Activated CD8-positive, alpha-beta memory T cell treated with anti-CD3 and anti-CD28 coated beads, Interleukin-2, amount 50 U/mL, for 48 hours (primary cell): ENCODE measurements around the gene ACTL8.
A peak's percentile ranks its signal among the peaks of the same experiment; 100 is the strongest.

ENCODE experiments used
- DNase-seq: peaks from one replicate; pipeline ENCODE4 v3.0.0-alpha.2; 2020

Gene ACTL8

DNA sequence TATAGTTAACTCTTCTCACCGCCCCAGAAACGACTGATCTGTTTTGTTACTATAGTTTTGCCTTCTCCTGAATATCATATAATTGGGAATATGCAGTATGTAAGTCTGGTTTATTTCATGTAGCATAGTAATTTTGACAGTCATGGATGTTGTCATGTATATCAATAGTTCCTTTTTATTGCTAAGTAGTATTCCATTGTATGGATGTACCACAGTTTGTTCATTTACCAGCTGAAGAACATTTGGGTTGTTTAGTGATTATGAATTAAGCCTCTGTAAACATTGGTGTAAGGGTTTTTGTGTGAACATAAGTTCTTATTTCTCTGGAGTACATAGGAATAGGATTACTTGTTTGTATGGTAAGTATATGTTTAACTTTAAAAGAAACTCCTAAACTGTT, 55.5 kb downstream of the ACTL8 start:
- DNase-seq, result no peak

DNA sequence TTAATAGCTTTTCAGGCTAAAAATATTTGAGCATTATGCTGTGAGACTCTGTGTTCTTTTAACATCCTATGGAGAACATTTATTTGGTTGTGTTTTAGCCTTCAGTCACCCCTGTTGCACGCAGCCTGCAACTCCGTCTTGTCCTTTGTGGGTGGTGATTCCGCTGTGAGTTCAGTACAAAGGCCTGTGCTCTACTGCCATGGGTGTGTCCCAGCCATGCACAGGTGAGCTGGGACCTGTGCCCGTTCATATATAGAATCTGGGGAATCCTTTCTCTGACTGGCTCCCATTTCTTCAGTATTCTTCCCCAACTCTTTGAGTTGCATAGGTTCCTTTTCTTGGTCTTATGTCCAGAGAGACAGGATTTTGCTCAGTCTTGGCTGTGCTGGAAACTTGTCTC, 61.4 kb downstream of the ACTL8 start:
- DNase-seq, result no peak

DNA sequence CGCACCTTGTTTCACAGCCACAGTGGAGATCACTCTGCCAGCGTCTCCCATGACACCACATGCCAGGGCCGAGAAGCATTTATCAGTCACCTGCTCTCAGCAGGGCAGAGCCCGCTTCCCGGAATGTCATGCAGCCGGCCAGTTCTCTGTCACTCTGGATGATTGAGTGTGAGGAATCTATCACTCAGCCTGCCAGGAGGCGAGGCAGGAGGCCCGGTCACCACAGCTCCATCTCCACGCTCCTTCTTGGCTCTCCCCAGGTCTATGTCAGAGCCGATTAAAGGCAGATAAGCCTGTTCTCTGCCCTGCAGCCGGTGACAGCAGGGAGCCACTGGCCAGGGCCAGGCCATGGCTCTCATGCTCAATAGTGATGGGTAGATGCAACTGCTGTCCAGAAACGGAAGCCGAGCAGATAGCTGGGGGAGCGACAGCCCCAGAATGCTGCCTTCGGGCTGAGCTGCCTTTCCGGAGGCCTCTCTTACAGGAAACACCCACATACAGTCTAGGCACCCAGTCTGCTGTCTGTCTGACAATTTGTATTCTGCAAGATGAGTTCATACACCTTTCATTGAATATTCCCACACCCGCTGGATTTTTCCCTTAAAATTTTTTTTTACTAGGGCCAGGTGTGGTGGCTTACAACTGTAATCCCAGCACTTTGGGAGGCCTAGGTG, 64.1 kb downstream of the ACTL8 start:
- DNase-seq, result no peak

DNA sequence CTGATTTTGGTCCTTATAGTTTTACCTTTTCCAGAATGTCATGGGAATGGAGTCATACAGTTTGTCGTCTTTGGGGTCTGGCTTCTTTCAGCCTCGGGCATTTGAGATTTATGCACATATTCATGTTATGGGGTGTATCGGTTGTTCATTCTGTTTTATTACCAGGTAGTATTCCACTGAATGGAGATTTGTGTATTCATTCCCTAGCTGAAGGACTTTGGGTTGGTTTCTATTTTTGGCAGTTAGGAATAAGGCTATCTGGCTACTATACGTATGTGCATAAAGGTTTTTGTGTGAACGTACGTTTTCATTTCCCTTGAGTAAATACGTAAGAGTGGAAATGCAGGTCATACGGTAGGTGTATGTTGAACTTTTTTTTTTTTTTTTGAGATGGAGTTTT, 65.1 kb downstream of the ACTL8 start:
- no peak for DNase-seq

DNA sequence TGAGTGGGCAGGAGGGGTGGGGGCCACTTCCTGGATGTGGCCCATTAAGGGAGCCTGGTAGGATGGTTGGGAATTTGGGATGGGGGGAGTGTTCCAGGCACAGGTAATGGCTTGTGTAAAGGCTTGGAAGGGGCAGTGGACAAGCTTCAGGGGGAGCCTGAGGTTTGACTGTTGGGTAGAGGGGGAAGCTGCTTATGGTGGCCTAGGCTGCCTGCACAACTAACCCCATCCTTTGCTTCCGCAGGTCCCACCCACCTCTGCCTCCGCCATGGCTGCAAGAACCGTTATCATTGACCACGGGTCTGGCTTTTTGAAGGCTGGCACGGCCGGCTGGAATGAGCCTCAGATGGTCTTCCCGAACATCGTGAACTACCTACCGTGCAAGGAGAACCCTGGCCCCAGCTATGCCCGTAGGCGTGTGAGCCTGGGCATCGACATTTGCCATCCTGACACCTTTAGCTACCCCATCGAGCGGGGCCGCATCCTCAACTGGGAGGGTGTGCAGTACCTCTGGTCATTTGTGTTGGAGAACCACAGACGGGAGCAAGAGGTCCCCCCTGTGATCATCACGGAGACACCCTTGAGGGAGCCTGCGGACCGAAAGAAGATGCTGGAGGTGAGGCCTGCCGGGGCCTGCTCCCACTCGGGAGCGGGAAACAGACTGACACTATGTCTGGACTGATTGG, 67.8 kb downstream of the ACTL8 start:
- no peak for DNase-seq

DNA sequence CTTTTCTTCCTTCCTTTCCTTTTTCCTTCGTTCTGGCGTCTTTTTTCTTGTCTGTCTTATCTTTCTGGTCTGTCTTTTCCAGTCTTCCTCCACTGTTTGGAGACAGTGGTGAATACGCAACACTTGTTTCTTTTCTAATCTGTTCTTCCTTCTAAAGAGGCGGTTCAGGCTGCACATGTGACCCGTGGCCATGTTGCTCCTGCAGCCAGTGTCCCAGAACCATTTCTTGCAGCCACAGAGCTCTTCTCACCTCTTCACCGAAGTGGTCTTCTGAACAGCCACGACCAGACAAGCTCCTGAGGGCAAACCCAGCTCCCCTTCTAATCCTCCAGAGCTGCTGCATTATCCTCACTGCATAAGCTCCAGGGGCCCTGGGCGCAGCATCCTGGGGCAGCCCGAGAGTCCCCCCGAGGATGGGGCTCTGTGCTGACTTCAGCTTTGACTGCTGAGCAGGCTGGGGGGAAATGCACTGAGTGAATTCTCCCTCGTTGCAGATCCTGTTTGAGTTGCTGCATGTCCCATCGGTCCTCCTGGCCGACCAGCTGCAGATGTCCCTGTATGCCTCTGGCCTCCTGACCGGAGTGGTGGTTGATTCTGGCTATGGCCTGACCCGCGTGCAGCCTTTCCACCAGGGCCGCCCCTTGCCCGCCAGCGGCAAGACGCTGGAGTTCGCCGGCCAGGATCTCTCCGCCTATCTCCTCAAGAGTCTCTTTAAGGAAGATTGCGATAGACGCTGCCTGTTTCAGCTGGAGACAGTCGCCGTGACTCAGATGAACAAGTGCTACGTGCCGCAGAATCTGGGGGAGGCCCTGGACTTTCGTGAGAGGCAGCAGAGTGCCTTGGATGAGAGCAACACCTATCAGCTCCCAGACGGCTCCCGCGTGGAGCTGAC, 70.4 kb downstream of the ACTL8 start:
- DNase-seq, result no peak

DNA sequence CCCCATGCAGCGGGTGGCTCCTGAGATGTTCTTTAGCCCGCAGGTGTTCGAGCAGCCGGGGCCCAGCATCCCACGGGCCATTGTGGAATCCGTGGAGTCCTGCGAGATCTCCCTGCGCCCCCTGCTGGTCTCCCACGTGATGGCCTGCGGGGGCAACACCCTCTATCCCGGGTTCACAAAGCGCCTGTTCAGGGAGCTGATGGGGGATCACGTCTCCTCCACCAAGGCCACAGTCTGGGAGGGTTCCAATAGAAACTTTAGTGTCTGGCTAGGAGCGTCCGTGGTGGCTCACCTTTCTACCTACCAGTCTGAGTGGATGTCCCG, 71.0 kb downstream of the ACTL8 start:
- DNase-seq, result peak; percentile 76

DNA sequence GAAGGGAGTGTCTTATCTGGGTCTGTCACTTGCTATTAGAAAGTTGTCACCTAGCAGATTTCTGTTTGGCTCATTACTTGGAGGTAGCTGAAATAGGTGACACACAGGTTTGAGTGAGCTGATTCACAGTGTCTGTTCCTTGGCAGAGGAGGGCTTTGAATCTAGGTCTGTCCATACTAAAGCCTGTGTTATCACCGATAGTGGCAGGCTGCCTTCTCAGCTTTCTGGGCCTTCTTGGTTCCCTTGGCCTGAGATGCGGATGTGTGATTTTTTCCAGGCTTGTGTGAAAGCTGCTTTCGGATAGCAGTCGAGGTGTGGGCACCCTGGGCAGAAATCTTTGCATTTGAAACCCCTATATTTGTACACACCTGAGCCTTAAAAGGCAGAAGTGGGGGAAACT, 73.9 kb downstream of the ACTL8 start:
- DNase-seq, result no peak

DNA sequence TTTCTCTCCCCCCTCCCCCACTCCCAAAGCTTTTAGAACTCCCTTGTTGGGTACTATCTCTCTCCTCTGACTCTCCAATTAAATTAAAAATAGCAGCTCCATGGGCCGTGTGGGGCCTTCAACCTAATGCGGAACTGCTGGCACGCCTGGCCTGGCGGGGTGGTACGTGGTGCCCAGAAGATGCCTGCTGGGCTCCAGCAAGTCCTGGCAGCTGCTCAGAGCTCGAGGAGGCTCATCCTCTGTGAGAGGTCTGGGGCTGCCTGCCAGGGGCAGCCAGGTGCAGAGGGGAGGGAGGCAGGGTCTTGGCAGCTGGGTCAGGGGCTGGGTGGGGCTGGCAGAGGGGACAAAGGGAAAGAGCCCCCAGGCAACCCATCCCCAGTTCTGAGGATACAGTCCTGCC, 74.4 kb downstream of the ACTL8 start:
- no peak for DNase-seq

DNA sequence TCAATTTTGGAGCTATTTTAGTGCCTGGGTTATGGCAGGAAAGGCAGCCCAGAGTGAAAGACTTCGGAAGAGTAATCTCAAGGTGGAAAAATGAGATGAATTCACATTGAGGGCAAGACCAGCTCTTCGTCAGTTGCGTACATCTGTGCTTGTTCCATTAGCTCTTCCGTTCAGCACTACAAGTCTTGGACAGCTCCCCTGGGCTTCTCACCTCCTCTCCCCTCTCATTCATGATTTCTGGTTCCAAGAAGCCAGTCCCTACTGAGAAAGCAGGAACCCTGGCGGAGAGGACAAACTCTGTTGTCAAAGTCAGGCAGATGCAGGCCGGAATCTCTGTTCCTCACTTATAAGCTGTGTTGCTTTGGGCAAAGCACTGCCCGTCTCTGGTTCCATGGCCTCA, 76.5 kb downstream of the ACTL8 start:
- DNase-seq, result no peak

DNA sequence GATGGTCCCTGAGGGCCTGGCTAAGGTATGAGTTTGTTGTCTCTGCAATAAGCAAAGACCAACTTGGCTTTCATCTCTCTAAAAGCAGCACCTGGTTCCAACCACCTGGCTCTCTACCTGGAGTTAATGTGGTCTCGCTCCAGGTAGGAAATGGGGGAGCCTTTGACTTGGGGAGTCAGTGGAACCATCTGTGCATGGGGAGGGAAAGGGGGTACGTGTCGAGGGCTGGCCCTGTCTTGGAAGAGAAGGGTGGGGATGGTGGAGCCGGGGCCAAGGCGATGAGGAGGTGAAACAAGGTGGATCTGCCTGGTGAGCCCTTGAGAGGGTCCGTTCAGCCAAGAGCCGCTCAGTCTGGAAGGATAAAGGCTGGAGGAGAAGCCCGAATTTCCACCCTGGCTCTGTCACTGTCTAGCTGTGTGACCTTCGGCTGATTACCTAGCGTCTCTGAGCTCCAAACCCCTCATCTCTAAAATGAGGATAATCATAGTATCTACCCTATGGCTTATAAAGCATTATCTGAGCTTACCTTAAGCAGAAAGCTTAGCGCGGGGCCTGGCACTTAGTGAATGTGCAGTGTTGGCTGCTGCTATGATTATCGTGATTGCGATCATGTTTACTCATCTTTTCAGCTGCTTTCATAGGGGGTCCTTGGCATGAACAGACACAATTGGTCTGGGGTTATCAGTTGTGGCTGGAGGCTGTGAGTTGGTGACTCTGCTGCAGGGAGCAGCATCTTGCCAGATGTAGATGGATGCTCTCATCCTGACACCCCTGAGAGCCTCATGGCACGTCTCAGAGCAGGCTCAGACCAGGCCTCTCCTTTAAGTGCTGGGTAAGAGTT, 78.7 kb downstream of the ACTL8 start:
- no peak for DNase-seq

DNA sequence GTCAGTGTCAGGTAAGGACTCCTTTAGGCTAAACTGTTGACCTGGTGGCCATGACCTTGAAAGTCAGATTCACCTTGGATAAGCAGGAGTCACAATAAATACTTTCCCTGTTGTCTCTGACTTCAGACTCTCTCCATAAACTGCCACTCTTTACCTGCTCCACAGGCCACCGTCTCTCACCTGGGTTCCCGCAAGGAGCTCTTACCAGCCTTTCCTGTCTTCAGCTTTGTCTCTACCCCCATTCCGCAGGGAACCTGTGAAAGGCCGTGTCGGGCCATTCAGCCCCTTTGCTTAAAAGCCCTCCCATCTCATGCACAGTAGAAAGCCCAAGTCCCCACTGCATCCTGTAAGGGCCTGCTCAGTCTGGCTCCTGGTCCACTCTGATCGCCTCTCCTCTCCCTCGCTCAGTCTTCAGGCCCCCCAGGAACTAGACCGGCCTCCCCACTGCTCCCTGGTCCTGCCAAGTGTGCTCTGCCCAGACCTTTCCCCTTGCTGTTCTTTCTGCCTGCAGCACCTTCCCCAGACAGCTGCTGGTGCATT, 79.5 kb downstream of the ACTL8 start:
- DNase-seq, result no peak

DNA sequence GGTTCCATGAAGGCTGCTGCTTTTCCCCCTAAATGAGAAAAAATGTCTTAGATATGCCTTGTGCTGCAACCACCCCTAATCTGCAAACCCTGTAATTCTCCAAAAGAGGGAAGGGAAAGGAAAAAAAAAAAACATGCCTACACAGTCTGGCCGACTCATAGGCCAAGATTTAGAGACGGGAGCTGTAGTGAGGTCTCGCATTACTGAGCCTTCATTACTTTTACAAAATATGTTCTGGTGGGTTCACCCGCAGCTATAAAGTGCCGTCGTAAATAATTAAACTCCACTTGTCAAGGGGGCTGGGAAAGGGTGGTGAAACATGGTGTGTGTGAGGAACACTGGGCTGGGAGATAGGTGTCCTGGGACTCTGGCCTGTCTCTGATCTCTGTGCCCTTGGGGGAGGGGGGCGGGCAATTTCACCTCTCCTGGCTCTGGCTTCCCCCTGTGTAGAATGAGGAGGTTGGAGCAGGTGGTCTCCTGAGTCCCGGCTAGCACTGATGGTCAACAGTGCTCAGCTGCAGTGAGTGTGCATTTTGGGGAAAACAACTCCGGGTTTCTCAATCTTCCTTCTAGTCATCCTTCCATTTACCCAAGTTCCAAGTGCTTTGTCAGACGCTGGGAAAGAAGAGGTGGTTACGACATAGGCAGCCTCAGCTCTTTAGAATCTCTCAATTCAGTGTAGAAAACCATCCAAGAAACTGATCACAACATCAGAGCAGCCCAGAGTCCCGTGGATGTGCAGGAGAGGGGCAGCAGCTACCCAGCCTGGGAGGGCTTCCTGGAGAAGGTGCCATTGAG, 82.3 kb downstream of the ACTL8 start:
- no peak for DNase-seq

DNA sequence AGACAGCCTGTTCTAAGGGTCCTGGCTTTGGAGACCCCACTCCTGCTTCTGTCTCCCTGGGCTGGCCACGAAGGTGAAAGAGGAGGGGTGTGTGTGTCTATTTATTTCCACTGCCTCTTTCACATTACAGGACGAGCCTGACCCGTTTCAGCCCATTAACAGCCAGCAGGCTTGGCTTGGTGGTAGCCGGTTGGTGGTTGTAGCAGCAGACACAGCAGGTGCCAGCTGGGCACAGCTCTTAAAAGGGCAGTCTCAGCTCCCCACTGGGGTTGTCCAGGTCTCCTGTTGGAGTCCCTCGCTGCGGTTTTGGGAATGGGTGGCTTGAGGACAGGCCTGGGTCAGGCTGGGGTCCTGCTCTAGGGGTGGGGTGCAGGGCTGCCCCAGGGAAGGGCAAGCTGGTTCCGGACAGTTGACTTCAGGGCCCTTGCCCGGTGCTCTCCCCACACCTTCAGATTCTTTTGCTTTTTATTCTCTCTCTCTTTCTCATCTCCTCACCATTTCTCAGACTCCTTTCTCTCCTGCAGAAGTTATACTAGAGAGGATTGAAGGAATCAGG, 84.6 kb downstream of the ACTL8 start:
- DNase-seq, result no peak

DNA sequence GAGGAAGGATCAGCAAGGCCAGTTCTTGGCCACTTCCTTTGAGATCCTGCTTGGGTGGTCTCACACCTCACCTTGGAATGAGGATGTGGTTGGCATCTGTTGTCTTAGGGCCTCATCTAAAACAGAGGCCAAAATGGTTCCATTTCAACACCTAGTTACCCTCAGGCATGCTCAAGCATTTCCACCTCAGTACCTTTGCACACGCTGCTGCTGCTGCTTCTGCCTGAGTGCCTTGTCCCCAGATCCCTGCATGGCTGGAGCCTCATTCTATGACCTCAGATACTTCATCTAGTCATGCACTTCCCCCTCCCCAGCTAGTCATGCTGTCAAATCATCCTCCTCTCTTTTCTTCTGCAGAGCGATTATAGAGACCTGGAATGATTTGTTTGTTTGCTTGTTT, 86.8 kb downstream of the ACTL8 start:
- no peak for DNase-seq

DNA sequence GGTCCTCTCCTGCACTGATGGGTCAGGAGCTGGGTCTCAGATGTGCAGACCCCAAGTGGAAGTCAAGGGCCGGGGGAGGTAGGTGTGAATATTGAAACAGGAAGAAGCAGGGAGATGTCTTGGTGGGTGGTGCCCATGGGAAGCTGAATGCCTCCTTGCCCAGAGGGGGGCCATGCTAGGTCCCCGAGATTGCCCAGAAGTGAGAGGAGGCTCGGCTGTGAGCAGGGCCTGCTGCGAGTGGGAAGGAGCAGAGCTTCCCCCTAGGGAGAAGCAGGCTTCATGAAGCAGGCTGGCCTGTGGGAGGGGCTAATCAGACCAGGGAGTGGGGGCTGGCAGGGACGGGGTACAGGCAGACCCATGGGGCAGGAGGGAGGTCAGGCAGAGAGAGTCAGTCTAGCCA, 87.6 kb downstream of the ACTL8 start:
- no peak for DNase-seq

DNA sequence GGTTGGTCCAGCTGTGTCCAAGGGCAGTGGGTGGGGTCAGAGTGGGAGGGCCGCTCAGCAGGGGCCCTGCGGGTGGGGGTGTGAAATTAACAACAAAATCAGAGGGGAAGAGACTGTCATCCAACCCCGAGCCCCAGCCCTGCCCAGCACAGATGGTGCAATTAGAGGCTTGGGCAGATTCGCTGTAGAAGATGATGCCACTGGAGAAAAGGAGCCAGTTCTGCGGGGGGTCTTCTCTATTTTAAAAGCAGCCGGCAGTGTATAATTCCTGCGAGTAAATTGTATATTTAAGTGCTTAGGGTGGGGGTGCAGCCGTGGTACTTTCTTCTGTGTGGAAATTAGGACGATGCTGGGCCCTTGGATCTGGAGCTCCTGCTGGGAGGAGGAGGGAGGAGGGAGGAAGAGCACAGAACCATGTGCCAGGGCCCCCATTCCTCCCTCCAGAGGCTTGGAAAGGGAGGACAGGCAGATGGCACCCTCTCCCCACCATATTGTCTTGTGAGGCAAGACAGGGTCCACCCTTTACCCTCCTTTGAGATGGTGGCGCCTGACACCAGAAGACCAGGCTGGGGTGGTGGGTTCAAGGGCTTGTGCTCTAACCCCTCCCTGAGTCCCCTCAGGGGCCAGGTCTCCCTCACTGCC, 89.2 kb downstream of the ACTL8 start:
- no peak for DNase-seq

DNA sequence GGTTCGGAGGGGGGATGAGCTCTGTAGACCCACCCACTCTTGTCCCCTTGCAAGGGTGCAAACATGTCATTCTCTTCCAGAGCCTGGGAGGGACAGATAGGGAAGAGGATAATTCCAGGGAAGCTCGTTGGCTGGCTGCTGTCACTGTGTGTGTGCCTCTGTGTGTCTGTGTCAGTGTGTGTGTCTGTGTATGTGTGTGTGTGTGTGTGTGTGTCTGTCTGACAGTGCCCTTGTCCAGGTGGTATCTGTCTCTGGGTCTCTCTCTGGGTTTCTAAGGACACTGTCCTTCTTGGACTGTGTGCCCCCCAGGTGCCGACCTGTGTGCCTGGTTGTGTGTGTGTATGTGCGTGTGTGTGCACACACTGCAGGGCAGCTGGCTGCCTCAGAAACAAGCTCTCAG, 90.5 kb downstream of the ACTL8 start:
- no peak for DNase-seq

DNA sequence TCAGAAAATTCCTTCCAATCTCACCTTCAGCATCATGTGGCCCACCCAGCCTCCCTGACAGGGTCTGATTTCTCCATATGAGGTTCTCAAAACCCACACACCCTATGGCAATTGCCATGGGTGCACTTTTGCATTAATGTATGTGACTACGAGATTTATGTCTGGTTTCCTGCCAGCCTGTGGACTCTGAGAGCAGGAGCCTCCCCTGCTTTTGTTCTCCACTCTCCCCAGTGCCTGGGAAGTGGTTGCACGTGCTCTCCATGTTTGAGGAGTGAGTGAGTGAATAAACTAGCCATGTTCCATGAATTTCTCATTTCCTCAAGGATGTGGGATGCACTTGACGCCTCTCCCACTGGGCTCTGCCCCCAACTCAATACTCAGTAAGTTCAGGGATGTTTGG, 91.2 kb downstream of the ACTL8 start:
- no peak for DNase-seq

DNA sequence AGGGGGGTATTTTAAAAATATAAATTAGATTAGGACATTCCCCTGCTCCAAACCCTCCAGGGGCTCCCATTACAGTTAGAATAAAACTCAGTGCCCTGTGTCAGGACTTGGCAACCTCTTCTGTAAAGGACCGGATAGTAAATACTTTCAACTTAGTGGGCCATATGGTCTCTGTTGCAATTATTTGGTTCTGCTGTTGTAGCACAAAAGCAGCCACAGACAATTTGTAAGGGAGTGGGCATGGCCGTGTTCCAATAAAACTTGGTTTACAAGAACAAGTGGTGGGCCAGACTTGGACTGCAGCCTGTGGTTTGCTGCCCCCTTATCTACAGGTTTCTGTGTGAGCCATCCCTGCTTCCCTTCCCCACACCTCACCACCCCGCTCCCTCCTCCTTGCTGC, 92.0 kb downstream of the ACTL8 start:
- DNase-seq, result no peak

DNA sequence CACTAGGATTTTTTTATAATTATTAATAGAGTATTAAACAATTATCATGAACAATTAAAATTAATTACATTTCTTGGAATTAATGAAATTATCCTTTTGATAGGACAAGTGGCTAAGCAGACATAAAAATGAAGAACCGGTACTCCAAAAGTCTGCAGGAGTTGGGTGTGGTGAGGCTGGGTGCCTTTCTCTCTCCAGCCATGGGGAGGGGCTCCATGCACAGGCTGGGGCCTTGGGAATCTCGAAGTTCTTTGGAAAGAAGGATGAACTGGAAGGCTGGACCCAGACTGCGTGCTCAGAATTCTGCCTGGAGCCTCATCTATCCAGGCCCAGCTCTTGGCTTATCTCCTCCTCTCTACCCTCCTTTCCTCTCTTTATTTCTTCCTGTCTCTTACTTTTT, 94.1 kb downstream of the ACTL8 start:
- DNase-seq, result no peak
